ENCODE results near the gene NUDT16L1. TPM values are rescaled to one million over a fixed set of nuclear protein-coding genes. Genes with fewer than 3 reads are reported as not detected.

Gene NUDT16L1
- polyA plus RNA-seq, 3 donors: 40.0 to 62.7 (median 41.1) TPM

GRCh38 chr16:4690946-4691665, 2.3 kb upstream of the NUDT16L1 start:
- intact Hi-C loops (cut with micrococcal nuclease): loop anchor here in 1 of 2 donors (5.0 kb wide), 1 partner anchor 64 kb away; no protein-coding TSS in a partner anchor
- Mint-ChIP-seq H3K27me3 (ENCODE audit: low read depth in 3 of 3) (peaks cover 0 to 1% (median 0%) of the 10 kb centered on the region in 3 donors), H3K4me1 (peaks cover 45% of the 10 kb centered on the region), H3K9me3 (no peaks in the 10 kb centered on the region), H3K36me3 (peaks cover 33 to 53% of the 10 kb centered on the region in 2 donors), H3K27ac (peak overlapping the region; percentile 10 to 70 (median 33)), H3K4me3 (peak overlapping the region; percentile 26 to 48)
- H3K9ac ChIP-seq (ENCODE audit: insufficient read depth, low read length, poor library complexity, severe bottlenecking): no peak overlapping the region
- H3K9me3 ChIP-seq (replicated peaks in 1 of 2; ENCODE audit: control insufficient read depth in 1 of 2, insufficient read depth in 1 of 2, low read length in 2 of 2): no peaks in the 10 kb centered on the region
- TF ChIP-seq CTCF (IDR thresholded peaks at IDR 0.05): no peak
- peaks cover 33% of the 10 kb centered on the region for H4K20me1 ChIP-seq (ENCODE audit: insufficient read depth, low read length)
- H3K4me1 ChIP-seq (ENCODE audit: control insufficient read depth in 1 of 2, insufficient read depth in 2 of 2, low read length in 2 of 2): peaks cover 50 to 63% of the 10 kb centered on the region in 2 donors
- peaks cover 44 to 46% of the 10 kb centered on the region in 2 donors for H3K36me3 ChIP-seq (replicated peaks in 1 of 2; ENCODE audit: control insufficient read depth in 1 of 2, insufficient read depth in 2 of 2, low read length in 2 of 2)
- peaks cover 35% of the 10 kb centered on the region for H3K79me2 ChIP-seq (ENCODE audit: insufficient read depth, low read length)
- H3K4me3 ChIP-seq (replicated peaks in 1 of 3; ENCODE audit: low read depth in 2 of 3, low read length in 3 of 3): peak overlapping the region in 1 of 3 experiments; percentile 14
- no peak overlapping the region for H2AFZ ChIP-seq (ENCODE audit: insufficient read depth, low read depth, low read length, poor library complexity, severe bottlenecking)
- no peak overlapping the region for H3K4me2 ChIP-seq (replicated peaks; ENCODE audit: extremely low read depth, low read length, poor library complexity, severe bottlenecking)
- no peaks in the 10 kb centered on the region for H3K27me3 ChIP-seq (ENCODE audit: control insufficient read depth in 2 of 2, insufficient read depth in 2 of 2, low read length in 2 of 2)
- 31% methylated on average over 18 of the region's 19 CpGs for WGBS (ENCODE audit: insufficient coverage)
- DNase-seq: peak in 1 of 3 donors; percentile 6
- H3K27ac ChIP-seq (ENCODE audit: low read depth in 1 of 2, low read length in 2 of 2): no peak overlapping the region

- Histone ChIP-seq H3K4me3 (replicated peaks in 1 of 3; ENCODE audit: low read depth in 2 of 3, low read length in 3 of 3) (peak overlapping the region in 1 of 3 experiments; percentile 97), H3K79me2 (ENCODE audit: insufficient read depth, low read length) (peaks cover 35% of the 10 kb centered on the region), H3K4me1 (ENCODE audit: control insufficient read depth in 1 of 2, insufficient read depth in 2 of 2, low read length in 2 of 2) (peaks cover 50 to 63% of the 10 kb centered on the region in 2 donors), H3K36me3 (replicated peaks in 1 of 2; ENCODE audit: control insufficient read depth in 1 of 2, insufficient read depth in 2 of 2, low read length in 2 of 2) (peaks cover 44 to 46% of the 10 kb centered on the region in 2 donors), H3K4me2 (replicated peaks; ENCODE audit: extremely low read depth, low read length, poor library complexity, severe bottlenecking) (peak overlapping the region; percentile 97), H4K20me1 (ENCODE audit: insufficient read depth, low read length) (peaks cover 34% of the 10 kb centered on the region), H3K27me3 (ENCODE audit: control insufficient read depth in 2 of 2, insufficient read depth in 2 of 2, low read length in 2 of 2) (no peaks in the 10 kb centered on the region), H3K9ac (ENCODE audit: insufficient read depth, low read length, poor library complexity, severe bottlenecking) (peak overlapping the region; percentile 78), H2AFZ (ENCODE audit: insufficient read depth, low read depth, low read length, poor library complexity, severe bottlenecking) (no peak overlapping the region), H3K9me3 (replicated peaks in 1 of 2; ENCODE audit: control insufficient read depth in 1 of 2, insufficient read depth in 1 of 2, low read length in 2 of 2) (no peaks in the 10 kb centered on the region), H3K27ac (ENCODE audit: low read depth in 1 of 2, low read length in 2 of 2) (peak overlapping the region; percentile 61 to 88)
- Mint-ChIP-seq H3K36me3 (peaks cover 28 to 53% of the 10 kb centered on the region in 2 donors), H3K27me3 (ENCODE audit: low read depth in 3 of 3) (peaks cover 0 to 1% (median 0%) of the 10 kb centered on the region in 3 donors), H3K27ac (peak overlapping the region; percentile 45 to 91 (median 80)), H3K4me1 (peaks cover 45% of the 10 kb centered on the region), H3K9me3 (no peaks in the 10 kb centered on the region), H3K4me3 (peak overlapping the region; percentile 48 to 86)
- DNase-seq: peak in 1 of 3 donors; percentile 43
- 56% methylated on average over 8 of the region's 20 CpGs for WGBS (ENCODE audit: insufficient coverage)
- no peak for TF ChIP-seq CTCF (IDR thresholded peaks at IDR 0.05)
- intact Hi-C loops (cut with micrococcal nuclease): loop anchor here (2.0 to 5.0 kb wide), 2 partner anchors 43 to 65 kb away; partner anchors contain the start of genes ANKS3 (in 1 of the 2) and DNAAF8 (in 1 of the 2)
These were observed 1.5 kb upstream of the NUDT16L1 start for GRCh38 chr16:4691666-4692412.
